Measurements from ENCODE around the gene THUMPD1. TPM values are rescaled to one million over a fixed set of nuclear protein-coding genes. Genes with fewer than 3 reads are reported as not detected.
"Not testable (repeated sequence)": the region's sequence is repeated elsewhere in the genome, so short reads cannot be mapped to it uniquely, and the experiment has no call there.

Gene THUMPD1
- total RNA-seq, 1 donor from 2014 or later, result 39.0 TPM

DNA sequence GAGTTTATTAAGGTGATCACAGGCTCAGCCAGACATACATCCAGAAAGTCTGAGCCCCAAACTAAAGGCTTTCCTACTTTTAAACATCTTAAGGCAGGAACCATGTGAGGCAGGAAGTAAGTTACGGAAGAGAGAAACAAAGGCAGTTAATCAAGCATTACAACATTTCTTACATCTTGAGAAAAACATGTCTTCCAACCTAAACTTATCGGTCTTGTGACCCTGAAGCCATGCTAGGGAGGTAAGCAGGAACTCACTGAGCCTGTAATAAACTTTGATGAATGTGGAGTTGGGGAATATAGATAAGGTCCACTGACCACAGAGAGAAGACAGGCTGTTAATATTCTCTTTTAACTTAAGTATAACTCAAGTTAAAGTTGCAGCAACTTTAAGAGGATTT lies 18.7 kb upstream of the THUMPD1 start:
- DNase-seq (ENCODE audit: extremely low spot score, unreplicated experiment), result no peak
- Mint-ChIP-seq H3K9me3 (no peaks in the 10 kb centered on the region), H3K36me3 (no peaks in the 10 kb centered on the region), H3K4me3 (no peak overlapping the region), H3K27me3 (no peaks in the 10 kb centered on the region), H3K27ac (no peak overlapping the region), H3K4me1 (ENCODE audit: unreplicated experiment) (peaks cover 8% of the 10 kb centered on the region)
- TF ChIP-seq, protein P1, sequence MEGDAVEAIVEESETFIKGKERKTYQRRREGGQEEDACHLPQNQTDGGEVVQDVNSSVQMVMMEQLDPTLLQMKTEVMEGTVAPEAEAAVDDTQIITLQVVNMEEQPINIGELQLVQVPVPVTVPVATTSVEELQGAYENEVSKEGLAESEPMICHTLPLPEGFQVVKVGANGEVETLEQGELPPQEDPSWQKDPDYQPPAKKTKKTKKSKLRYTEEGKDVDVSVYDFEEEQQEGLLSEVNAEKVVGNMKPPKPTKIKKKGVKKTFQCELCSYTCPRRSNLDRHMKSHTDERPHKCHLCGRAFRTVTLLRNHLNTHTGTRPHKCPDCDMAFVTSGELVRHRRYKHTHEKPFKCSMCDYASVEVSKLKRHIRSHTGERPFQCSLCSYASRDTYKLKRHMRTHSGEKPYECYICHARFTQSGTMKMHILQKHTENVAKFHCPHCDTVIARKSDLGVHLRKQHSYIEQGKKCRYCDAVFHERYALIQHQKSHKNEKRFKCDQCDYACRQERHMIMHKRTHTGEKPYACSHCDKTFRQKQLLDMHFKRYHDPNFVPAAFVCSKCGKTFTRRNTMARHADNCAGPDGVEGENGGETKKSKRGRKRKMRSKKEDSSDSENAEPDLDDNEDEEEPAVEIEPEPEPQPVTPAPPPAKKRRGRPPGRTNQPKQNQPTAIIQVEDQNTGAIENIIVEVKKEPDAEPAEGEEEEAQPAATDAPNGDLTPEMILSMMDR (conservative IDR thresholded peaks at IDR 0.05), result no peak

DNA sequence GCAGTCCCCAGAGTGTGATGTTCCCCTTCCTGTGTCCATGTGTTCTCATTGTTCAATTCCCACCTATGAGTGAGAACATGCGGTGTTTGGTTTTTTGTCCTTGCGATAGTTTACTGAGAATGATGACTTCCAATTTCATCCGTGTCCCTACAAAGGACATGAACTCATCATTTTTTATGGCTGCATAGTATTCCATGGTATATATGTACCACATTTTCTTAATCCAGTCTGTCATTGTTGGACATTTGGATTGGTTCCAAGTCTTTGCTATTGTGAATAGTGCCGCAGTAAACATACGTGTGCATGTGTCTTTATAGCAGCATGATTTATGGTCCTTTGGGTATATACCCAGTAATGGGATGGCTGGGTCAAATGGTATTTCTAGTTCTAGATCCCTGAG lies 14.2 kb upstream of the THUMPD1 start:
- H3K4me3 Mint-ChIP-seq; H3K4me1 Mint-ChIP-seq (ENCODE audit: unreplicated experiment): not testable (repeated sequence)

DNA sequence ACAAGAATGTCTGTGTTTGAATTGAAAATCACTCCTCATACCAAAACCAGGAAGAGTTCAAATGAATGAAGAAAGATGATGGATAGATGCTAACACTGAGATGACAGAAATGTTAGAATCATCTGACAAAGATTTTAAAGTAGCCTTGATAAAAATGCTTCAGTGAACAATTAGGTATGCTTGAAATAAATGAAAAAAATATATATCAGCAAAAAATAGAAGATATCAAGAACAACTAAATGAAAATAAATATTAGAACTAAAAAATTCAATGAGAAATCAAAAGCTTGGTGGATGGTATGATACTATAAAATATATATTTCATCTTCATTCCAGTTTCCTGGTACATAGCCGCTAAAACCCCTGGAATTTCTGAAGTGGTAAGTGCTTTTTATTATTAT lies 13.6 kb upstream of the THUMPD1 start:
- Mint-ChIP-seq H3K36me3 (no peaks in the 10 kb centered on the region), H3K4me1 (ENCODE audit: unreplicated experiment) (no peaks in the 10 kb centered on the region), H3K9me3 (no peaks in the 10 kb centered on the region), H3K27me3 (no peaks in the 10 kb centered on the region), H3K27ac (no peak overlapping the region), H3K4me3 (no peak overlapping the region)
- TF ChIP-seq, protein P1 (conservative IDR thresholded peaks at IDR 0.05), result no peak
- DNase-seq (ENCODE audit: extremely low spot score, unreplicated experiment), result no peak

More for the DNA sequence above, 14.2 kb upstream of the THUMPD1 start:
- H3K27ac Mint-ChIP-seq; H3K36me3 Mint-ChIP-seq; H3K27me3 Mint-ChIP-seq; DNase-seq (ENCODE audit: extremely low spot score, unreplicated experiment); H3K9me3 Mint-ChIP-seq: not testable (repeated sequence)

DNA sequence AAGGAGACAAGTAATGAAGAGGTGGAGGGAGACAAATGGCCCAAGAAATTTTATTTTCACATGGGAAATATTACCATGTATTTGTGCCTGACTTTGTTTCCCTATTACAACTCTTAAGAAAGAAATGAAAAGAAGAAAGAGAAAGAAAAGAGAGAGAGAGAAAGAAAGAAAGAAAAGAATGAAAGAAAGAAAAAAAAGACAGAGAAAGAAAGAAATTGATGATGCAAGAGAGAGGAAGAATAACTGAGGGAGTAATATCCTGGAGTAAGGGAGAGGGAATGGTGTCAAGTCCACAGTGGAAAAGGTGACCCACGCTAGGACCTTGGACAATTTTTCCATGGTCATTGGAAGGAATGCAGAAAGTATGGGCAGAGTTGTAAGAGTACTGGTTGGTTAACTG lies 12.1 kb upstream of the THUMPD1 start:
- Mint-ChIP-seq H3K9me3 (no peaks in the 10 kb centered on the region), H3K36me3 (no peaks in the 10 kb centered on the region), H3K27ac (no peak overlapping the region), H3K27me3 (no peaks in the 10 kb centered on the region), H3K4me3 (no peak overlapping the region), H3K4me1 (ENCODE audit: unreplicated experiment) (no peaks in the 10 kb centered on the region)
- TF ChIP-seq, protein P1 (conservative IDR thresholded peaks at IDR 0.05), result no peak
- no peak for DNase-seq (ENCODE audit: extremely low spot score, unreplicated experiment)

DNA sequence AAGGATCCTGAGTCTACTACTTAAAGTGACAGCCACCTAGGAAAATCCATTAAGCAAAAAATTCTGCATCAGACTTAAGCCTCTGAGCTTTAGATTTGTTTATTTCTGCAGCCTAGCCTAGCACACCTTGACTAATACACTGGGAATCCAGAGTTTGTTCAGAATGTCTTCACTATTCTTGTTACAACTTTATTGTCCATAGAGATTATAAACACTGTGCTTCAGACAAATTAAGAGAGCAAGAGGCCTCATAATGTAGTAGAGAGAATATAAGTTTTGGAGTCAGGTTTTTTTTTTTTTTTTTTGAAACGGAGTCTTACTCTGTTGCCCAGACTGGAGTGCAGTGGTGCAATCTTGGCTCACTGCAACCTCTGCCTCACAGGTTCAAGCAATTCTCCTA lies 8.9 kb upstream of the THUMPD1 start:
- H3K27ac Mint-ChIP-seq, result no peak overlapping the region
- H3K27me3 Mint-ChIP-seq, result no peaks in the 10 kb centered on the region
- H3K4me1 Mint-ChIP-seq (ENCODE audit: unreplicated experiment), result no peaks in the 10 kb centered on the region
- H3K9me3 Mint-ChIP-seq, result no peaks in the 10 kb centered on the region
- DNase-seq (ENCODE audit: extremely low spot score, unreplicated experiment), result no peak
- no peak overlapping the region for H3K4me3 Mint-ChIP-seq
- H3K36me3 Mint-ChIP-seq, result no peaks in the 10 kb centered on the region
- TF ChIP-seq, protein P1 (conservative IDR thresholded peaks at IDR 0.05), result no peak

DNA sequence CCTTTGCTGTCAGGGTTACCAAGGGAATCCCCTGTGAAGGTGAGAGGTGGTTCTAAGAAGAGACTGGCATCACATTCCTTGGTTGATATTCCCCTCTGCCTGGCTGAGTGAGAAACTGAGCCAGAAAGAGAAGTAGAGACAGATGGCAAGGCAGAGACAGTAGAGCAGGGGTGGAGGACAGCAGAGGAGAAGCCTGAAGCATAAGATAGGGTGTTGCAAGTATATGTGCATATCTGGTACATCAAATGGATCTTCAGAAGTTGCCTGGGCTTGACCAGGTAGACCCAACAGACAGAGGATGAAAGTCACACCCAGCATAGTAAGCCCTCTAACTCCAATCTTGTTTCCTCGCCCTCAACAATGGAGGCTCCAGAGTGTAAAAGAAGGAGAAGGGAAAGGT lies 7.9 kb upstream of the THUMPD1 start:
- Mint-ChIP-seq H3K36me3 (no peaks in the 10 kb centered on the region), H3K27me3 (no peaks in the 10 kb centered on the region), H3K9me3 (no peaks in the 10 kb centered on the region), H3K27ac (no peak overlapping the region), H3K4me3 (no peak overlapping the region), H3K4me1 (ENCODE audit: unreplicated experiment) (peaks cover 4% of the 10 kb centered on the region)
- no peak for DNase-seq (ENCODE audit: extremely low spot score, unreplicated experiment)
- TF ChIP-seq, protein P1 (conservative IDR thresholded peaks at IDR 0.05), result no peak

All from type B pancreatic cell (in vitro differentiated cells).